IPS-18c (cell line): ENCODE results near the gene FOXJ3.

Source experiments
- H3K4me3 ChIP-seq: 2 replicates; pipeline ENCODE4 v1.7.0; 2013; ENCODE audit warnings: low read depth, mild to moderate bottlenecking, low read length, moderate library complexity; ENCODE audit not compliant: insufficient read depth
- H3K9me3 ChIP-seq: one replicate; pipeline ENCODE4 v1.6.1; 2013; ENCODE audit warnings: mild to moderate bottlenecking, low read length, moderate library complexity; ENCODE audit not compliant: control insufficient read depth, insufficient read depth

FOXJ3 gene

DNA sequence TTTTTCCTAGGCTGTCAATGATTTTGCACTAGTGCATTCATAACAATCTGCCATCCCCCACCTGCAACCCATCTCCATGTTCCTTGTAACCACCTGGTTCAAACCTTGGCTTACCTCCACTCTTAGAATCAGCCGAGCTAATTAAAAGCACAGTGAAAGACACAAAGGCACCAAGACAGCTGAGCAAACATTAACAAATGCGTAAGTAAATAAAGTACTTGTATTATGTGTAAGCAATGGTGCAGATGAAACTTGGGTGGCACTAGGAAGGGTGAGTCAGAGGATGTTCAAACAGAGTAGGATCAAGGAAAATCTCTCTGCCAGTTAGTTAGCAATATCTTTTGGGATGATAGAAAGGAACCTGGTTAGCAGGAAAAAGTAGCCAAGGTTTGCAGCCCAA, 5.1 kb upstream of the FOXJ3 start:
- H3K4me3 ChIP-seq, result no peak overlapping the region
- H3K9me3 ChIP-seq, result no peaks in the 10 kb centered on the region

- H3K9me3 ChIP-seq, result no peaks in the 10 kb centered on the region
Observed at GRCh38 chr1:42336978-42337377, 1.9 kb upstream of the FOXJ3 start.

GRCh38 chr1:42335809-42336518, 929 bp upstream of the FOXJ3 start:
- Histone ChIP-seq H3K4me3 (peak overlapping the region; percentile 83), H3K9me3 (no peaks in the 10 kb centered on the region)

More at GRCh38 chr1:42336978-42337377, 1.9 kb upstream of the FOXJ3 start:
- no peak overlapping the region for H3K4me3 ChIP-seq

DNA sequence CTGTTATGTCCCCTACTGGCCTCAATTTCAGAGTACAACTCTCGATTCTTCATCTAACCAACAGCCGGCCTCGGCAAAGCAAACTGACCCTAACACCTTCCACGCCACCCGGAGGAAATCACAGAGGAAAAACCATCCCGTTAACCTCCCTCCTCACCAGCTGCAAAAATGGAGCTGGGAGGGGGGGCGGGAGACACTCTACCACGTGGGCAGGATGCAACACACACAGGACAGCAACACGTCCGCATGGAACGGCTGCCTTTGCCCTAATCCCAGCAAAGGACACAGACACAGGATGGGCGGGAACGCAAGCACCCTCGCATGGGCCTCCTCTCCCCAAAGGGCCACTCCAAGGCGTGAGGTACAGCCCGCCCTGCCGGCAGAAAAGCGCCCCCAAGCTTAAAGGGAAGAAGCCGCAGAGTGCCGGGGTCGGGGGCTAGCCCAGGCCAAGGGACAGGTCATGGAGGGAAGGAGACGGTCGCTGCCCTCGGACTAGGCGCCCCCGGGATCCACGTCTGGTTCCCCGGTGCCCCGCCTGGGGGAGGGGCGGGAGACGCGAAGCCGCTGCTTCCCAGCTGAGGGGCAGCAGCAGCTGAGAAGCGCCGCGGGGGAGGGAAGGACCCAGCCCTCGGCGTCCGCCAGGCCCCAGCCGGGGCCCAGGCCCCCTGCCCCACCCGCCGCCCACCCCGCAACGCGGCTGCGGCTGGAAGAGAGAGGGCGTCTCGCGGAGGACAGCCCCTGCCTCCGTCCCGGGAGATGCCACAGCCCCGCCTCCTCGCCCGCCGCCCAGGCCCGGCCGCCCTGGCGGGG, 590 bp downstream of the FOXJ3 start:
- Histone ChIP-seq H3K9me3 (no peaks in the 10 kb centered on the region), H3K4me3 (peak overlapping the region; percentile 83)

GRCh38 chr1:42333662-42334239, 1.3 kb downstream of the FOXJ3 start:
- Histone ChIP-seq H3K9me3 (no peaks in the 10 kb centered on the region), H3K4me3 (peak overlapping the region; percentile 83)

DNA sequence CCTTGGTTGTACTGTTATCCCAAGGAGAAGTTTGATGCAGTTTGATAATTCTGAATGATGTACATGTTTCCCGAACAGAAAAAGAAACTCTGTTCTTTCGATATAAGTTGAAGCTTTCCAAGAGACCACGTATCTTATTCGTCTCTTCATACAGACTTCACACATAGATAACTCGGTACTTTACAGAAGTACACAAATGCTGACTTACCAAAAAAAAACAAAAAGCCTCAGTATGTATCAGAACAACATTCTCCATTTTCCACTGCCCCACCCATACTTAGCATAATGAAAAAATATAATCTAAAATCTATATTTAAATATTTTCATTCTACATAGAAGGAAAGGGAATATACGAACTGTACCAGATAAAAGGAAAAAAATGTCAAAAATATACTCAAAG, 2.2 kb downstream of the FOXJ3 start:
- H3K9me3 ChIP-seq, result no peaks in the 10 kb centered on the region
- H3K4me3 ChIP-seq, result no peak overlapping the region

DNA sequence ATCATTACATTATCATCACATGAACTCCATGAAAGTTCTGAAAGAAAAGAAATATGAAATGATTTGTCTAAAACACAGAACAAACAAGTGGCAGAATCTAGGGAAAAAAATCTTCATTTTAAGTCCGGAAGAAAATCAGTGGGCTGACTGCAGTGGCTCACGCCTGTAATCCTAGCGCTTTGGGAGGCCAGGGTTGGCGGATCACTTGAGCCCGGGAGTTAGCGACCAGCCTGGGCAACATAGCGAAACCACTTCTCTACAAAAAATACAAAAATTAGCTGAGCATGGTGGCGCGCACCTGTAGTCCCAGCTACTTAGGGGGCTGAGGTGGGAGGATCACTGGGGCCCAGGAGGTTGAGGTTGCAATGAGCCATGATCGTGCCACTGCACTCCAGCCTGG, 4.8 kb downstream of the FOXJ3 start:
- no peaks in the 10 kb centered on the region for H3K9me3 ChIP-seq

GRCh38 chr1:42328916-42329496, 6.0 kb downstream of the FOXJ3 start:
- Histone ChIP-seq H3K4me3 (no peak overlapping the region), H3K9me3 (no peaks in the 10 kb centered on the region)

More for the DNA sequence above, 4.8 kb downstream of the FOXJ3 start:
- no peak overlapping the region for H3K4me3 ChIP-seq

DNA sequence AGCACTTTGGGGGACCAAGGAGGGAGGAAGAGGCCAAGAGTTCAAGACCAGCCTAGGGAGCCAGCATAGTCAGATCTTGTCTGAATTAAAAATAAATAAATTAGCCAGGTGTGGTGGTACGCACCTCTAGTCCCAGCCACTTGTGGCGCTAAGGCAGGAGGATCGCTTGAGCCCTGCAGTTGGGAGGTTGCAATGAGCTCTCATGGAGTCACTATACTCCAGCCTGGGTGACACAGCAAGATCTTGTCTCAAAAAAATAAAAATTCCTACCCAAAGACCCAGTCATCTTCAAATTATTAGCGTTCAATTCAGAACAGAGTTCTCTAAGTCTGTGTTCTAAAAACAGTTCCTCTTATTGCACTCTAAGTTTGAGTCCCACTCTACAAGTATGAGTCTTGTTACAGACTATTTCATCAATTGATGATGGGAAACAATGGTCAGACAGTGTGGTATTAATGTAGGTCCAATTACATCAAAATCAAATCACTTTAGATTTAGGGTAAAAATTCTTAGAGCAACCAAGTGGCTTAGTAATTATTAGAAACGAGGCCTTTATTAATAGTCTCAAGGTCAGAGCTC, 6.9 kb downstream of the FOXJ3 start:
- Histone ChIP-seq H3K4me3 (no peak overlapping the region), H3K9me3 (no peaks in the 10 kb centered on the region)

DNA sequence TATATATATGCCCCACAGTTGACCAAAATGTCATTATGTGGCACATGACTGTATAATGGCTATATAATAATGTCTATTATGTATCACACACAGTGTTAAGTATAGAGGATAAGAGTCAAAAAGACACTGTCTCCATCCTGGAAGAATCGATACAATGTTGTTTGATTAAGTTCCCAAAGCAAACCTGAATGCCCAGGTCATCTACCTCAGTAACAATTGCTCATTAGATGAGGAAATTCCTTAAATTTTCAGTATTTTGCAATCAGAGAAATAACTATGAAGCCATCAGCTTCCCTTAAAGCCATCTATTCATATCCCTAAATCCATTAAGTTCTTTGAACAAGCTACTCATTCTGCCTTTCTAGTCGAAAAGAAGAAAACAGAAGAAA, 10.0 kb downstream of the FOXJ3 start:
- no peaks in the 10 kb centered on the region for H3K9me3 ChIP-seq
- no peak overlapping the region for H3K4me3 ChIP-seq

DNA sequence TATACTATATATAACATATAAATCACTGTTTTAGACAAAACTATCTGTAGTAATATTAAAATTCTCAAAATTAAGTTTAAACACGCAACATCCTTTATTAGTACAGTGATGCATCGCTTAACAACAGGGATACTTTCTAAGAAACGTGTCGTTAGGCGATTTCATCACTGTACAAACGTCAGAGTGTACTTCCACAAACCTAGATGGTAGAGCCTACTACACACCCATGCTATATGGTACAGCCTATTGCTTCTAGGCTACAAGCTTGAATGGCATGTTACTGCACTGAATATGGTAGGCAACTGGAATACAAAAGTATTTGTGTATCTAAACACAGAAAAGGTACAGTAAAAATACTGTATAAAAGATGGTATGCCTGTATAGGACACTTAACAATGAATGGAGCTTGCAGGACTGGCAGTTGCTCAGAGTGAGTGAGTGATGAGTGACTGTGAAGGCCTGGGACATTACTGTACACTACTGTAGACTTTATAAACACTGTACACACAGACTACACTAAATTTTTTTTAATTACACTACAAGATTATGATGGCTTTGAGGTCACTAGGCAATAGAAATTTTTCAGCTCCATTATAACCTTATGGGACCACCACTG, 10.5 kb downstream of the FOXJ3 start:
- Histone ChIP-seq H3K4me3 (no peak overlapping the region), H3K9me3 (no peaks in the 10 kb centered on the region)

- Histone ChIP-seq H3K9me3 (no peaks in the 10 kb centered on the region), H3K4me3 (no peak overlapping the region)
Observed at GRCh38 chr1:42323551-42323950, 11.5 kb downstream of the FOXJ3 start.

DNA sequence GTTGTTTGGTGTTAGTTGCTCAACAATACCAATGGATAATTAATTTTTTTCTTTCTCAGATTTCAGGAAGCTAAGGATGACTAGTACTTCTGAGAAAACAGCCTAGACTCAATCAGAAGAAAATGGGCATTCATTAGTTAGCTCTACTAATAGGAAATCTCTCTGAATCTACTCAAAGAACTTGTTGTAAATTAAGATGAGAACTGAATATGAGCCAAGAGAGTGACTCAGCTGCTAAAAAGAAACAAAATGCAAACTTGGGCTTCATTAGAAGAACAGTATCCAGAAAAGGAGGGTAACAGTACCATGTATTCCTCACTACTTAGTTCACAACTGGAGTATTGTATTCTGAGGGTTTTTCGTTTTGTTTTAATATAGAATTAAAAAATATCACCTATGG, 12.5 kb downstream of the FOXJ3 start:
- H3K4me3 ChIP-seq, result no peak overlapping the region
- H3K9me3 ChIP-seq, result no peaks in the 10 kb centered on the region

DNA sequence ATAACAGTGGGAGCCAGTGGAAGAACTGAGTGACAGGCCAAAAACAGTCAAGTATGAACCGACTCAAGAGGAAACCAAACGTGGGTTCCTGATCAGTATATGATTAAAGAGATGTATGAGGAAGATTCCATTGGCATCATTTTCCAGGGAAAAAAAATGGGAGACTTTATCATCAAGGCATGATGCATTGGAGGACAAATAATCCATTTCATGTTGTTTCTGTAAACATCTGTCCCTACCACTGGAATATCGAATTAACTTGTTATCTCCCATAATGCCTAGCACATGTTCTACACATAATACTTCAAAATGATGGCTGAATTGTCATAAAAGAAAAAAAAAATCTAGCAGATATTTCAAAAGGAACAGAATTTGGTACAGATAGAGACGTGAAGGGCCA, 13.3 kb downstream of the FOXJ3 start:
- no peaks in the 10 kb centered on the region for H3K9me3 ChIP-seq
- no peak overlapping the region for H3K4me3 ChIP-seq

DNA sequence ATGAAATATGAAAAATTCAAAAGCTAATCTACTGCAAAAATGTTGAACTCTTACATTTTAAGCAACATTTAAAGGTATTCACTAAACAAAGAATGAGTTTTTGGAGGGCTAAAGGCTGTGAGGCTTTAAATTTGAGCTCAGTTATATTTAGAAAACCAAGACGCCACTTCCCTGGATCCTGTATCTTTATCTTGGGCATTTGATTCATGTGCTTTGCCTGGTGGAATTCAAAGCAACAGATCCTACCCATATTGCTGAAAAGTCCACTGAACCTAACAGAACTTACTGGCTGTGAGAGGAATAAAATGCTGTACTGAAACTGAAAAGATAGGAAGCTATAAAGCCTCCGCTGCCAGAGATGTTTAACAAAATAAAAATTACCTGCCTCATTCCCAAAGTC, 14.3 kb downstream of the FOXJ3 start:
- Histone ChIP-seq H3K9me3 (no peaks in the 10 kb centered on the region), H3K4me3 (no peak overlapping the region)

GRCh38 chr1:42319871-42320484, 15.1 kb downstream of the FOXJ3 start:
- no peak overlapping the region for H3K4me3 ChIP-seq
- no peaks in the 10 kb centered on the region for H3K9me3 ChIP-seq
